ENCODE results near the gene BCLAF1.
A peak's percentile ranks its signal among the peaks of the same experiment; 100 is the strongest.

Gene BCLAF1

DNA sequence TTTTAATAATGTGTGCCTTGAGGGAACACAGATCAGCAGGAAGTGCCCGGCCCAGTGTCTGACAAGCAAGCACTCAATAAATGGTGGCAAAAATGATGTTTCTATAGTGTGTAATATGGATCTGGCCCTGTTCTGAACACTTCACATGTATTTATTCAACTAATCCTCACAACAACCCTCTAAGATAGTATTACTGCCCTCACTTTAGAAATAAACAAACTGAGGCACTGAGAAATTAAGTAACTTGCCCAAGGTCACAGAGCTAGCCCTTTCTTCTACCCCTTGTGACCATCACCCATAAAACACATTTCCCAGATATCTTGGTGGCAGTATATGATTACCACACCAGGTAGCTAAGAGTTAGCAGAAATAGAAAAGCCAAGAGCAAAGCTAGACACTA is 26.7 kb downstream of the BCLAF1 start:
- no peak overlapping the region for H3K27ac ChIP-seq
- TF ChIP-seq, protein P1, sequence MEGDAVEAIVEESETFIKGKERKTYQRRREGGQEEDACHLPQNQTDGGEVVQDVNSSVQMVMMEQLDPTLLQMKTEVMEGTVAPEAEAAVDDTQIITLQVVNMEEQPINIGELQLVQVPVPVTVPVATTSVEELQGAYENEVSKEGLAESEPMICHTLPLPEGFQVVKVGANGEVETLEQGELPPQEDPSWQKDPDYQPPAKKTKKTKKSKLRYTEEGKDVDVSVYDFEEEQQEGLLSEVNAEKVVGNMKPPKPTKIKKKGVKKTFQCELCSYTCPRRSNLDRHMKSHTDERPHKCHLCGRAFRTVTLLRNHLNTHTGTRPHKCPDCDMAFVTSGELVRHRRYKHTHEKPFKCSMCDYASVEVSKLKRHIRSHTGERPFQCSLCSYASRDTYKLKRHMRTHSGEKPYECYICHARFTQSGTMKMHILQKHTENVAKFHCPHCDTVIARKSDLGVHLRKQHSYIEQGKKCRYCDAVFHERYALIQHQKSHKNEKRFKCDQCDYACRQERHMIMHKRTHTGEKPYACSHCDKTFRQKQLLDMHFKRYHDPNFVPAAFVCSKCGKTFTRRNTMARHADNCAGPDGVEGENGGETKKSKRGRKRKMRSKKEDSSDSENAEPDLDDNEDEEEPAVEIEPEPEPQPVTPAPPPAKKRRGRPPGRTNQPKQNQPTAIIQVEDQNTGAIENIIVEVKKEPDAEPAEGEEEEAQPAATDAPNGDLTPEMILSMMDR (IDR thresholded peaks at IDR 0.05), result no peak
- TF ChIP-seq ZFX (IDR thresholded peaks at IDR 0.05; ENCODE audit: borderline replicate concordance), result no peak

DNA sequence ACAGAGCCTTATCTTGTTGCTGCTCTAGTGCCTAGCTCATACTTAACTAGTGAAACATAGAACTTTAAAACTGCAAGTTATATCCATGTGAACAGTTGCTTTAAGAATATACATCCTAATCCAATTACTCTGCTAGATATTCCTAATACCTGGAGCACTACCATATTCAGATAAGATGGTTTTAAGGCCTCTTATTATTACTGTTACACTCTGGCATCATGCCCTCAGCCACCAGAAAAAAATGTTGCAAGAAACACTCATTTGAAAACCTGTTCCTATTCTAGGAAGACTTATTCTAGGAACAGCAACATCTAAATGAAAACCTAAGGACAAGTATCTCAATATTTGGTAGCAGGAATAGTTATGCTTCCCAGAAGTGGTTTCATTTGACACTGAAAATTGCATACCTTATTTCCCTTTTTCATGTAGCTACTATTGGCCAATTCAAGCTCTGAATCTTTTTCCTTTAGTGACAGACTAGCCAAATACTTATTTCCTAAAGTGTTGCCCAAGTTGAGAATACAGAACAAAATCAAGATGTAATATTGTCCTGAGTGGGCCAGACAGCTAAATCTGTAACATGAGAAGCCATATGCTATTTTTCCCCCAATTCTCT is 34.7 kb downstream of the BCLAF1 start:
- TF ChIP-seq, protein P1 (IDR thresholded peaks at IDR 0.05), result no peak
- no peak for TF ChIP-seq ZFX (IDR thresholded peaks at IDR 0.05; ENCODE audit: borderline replicate concordance)
- H3K27ac ChIP-seq, result no peak overlapping the region

DNA sequence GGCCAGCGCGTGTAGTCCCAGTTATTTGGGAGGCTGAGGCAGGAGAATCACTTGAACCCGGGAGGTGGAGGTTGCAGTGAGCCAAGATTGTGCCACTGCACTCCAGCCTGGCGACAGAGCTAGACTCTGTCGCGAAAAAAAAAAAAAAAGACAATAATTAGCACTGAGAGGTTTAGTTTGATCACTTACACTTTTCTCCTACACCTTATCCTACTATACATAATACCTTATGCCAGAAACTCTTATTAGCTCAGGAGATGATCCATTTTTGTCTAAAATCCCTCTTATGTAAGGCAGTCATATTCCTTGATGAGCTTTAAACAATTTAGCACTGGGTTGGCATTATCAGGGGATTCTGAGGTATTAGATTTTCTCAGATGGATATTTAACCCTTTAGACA is 35.9 kb downstream of the BCLAF1 start:
- TF ChIP-seq ZFX (IDR thresholded peaks at IDR 0.05; ENCODE audit: borderline replicate concordance), result no peak
- H3K27ac ChIP-seq, result 0 out of 2 replicates have a peak overlapping the region, but pooled peaks have one; percentile 7

DNA sequence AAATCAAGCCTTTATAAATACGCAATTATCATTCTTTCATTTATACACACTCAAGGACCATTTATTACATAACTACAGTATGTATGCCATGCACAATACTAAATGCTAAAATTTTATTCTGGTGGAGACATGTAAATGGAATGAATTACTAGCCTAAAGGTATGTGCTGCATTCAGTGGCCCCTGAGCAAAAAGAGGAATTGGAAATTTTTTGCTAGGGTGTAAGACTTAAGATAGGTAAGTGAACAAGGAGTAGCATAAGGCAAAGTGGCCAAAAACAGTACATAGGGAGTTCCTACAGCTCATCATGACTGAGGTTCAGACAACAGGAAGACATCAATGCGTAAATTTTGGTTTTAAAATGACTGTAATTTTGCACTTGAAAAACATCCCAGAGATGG is 37.2 kb downstream of the BCLAF1 start:
- TF ChIP-seq ZFX (IDR thresholded peaks at IDR 0.05; ENCODE audit: borderline replicate concordance), result no peak
- TF ChIP-seq, protein P1 (IDR thresholded peaks at IDR 0.05), result no peak

DNA sequence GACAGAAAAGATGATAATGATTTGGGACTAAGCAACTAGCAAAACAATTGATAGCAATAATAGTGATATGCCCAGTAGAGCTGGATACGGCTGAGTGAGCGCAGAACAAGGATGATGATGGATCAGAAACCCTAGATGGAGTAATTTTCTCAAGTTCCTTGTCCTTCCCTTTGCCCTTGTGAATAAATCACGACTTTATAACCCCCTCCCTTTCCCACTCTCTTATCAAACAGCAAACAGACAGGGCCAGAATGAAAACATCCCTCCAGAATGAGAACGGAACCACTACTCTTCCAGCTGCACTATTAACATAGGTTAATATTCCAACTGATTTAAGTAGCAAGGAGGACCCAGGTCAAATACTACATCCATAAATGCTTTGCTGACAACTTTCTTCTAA is 38.3 kb downstream of the BCLAF1 start:
- TF ChIP-seq, protein P1 (IDR thresholded peaks at IDR 0.05), result no peak
- no peak for TF ChIP-seq ZFX (IDR thresholded peaks at IDR 0.05; ENCODE audit: borderline replicate concordance)
- peak overlapping the region; percentile 77 for H3K27ac ChIP-seq

More for the DNA sequence above, 37.2 kb downstream of the BCLAF1 start:
- peak overlapping the region; percentile 77; the same call in 1 of the 2 replicates for H3K27ac ChIP-seq

DNA sequence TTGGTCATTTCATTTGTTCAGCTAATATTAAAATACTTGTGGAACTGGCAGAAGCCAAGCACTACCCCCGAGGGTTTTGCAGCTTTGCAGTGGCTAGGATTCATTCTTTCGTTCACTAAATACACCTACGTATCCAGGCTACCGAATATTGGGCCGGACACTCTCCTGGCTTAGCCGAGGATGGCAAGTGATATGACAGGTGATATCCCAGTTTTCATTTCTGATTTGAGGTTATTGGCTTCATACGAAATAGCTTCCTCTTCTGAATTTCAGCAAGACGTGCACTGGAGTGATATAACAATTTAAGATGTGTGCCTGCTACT is 39.0 kb downstream of the BCLAF1 start:
- TF ChIP-seq, protein P1 (IDR thresholded peaks at IDR 0.05), result no peak
- no peak for TF ChIP-seq ZFX (IDR thresholded peaks at IDR 0.05; ENCODE audit: borderline replicate concordance)
- H3K27ac ChIP-seq, result peak overlapping the region; percentile 77

DNA sequence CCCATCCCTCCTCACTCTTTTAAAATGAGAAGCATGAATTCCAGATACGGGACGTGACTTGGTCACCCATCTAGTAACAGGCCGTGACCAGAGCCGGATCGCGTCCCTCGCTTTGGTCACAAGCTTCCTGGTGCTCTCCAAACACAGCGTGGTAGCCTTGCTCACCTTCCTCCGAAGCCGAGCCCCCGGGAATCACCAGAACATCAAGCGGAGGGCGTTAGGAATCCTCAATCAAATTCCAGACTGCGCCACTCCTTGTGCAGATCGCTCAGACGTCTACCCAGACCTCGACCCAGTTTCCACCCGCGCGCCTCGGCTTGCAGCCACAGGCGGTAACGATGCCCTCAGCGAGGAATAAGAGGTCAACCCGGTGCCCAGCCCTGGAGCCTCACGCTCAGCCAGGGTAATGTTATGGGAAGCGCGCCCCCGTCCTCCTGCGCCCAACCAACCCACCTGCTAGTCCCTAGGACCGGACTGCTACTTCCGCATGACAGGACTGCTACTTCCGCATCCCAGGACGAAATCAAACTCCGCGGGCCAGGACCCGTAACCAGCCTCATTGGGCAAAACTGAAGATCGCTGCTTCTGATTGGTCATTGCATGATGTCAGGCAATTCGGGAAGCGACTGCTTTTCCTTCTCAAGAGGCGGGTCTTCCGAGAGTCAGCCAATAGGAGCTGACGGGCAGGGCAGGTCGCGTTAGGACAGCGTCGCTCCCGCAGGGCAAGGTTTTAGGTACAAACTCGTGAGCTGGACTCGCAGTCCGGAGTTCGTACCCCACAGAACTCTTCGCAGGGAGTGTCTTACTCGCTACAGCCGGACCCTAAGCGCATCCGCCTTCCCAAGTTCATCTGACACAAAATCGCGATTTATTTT is 39.6 kb downstream of the BCLAF1 start, which contains the start of gene MTFR2:
TSS of gene MTFR2 (minus strand) at position 501 of the 875 bp plus-strand sequence. CDS start 1,212 bp downstream, outside the sequence.
- TF ChIP-seq ZFX (IDR thresholded peaks at IDR 0.05; ENCODE audit: borderline replicate concordance), result no peak
- TF ChIP-seq, protein P1 (IDR thresholded peaks at IDR 0.05), result no peak
- peak within 1 kb of the TSS; percentile 77 for H3K27ac ChIP-seq

All from 22Rv1 (cell line).